CD4-positive, alpha-beta T cell (primary cell): ENCODE measurements around the gene EYA2. TPM values are rescaled to one million over a fixed set of nuclear protein-coding genes. Genes with fewer than 3 reads are reported as not detected.

ENCODE experiments used
- ATAC-seq: fragments of 200-7000 bp; cut with Tn5 transposase; one replicate; pipeline ENCODE4 v1.10.0; 2022; ENCODE audit warnings: mild to moderate bottlenecking; ENCODE audit not compliant: poor library complexity
- CTCF ChIA-PET: fragments of 350-600 bp; sonication (Branson Sonifier 250); formaldehyde crosslinking; loops from one replicate; lab custom pipeline; 2021; ENCODE audit warnings: antibody characterized with exemption, inconsistent platforms; lab: Charles Lee
- POLR2A ChIA-PET: fragments of 350-600 bp; sonication (Branson Sonifier 250); formaldehyde crosslinking; loops from one replicate; lab custom pipeline; 2021; ENCODE audit warnings: antibody characterized with exemption, inconsistent platforms; lab: Charles Lee
- DNase-seq, 14 experiments: peaks; one replicate each; pipeline ENCODE4 v3.0.0-alpha.2; 2013 to 2020; ENCODE audit warnings: mixed read lengths in 2 of 14
- H3K27ac ChIP-seq, 2 donors: one replicate each; pipeline versions ENCODE4 v1.5.1 to v1.7.0; 2013; ENCODE audit warnings: low read length in 2 of 2, low read depth in 1 of 2, mild to moderate bottlenecking in 1 of 2
- H3K27me3 ChIP-seq, 2 experiments: 1 replicate in 1 of 2; 2 replicates in 1 of 2; pipeline versions ENCODE4 v1.6.1 to v1.7.0; 2013; ENCODE audit warnings: low read length in 2 of 2, control low read depth in 1 of 2, mild to moderate bottlenecking in 1 of 2, moderate library complexity in 1 of 2; ENCODE audit not compliant: insufficient read depth in 2 of 2, control insufficient read depth in 1 of 2
- H3K36me3 ChIP-seq: one replicate; pipeline ENCODE4 v1.6.1; 2013; ENCODE audit warnings: low read length, control low read depth; ENCODE audit not compliant: insufficient read depth
- H3K4me1 ChIP-seq: one replicate; pipeline ENCODE4 v1.6.1; 2013; ENCODE audit warnings: low read length, control low read depth; ENCODE audit not compliant: insufficient read depth
- H3K4me3 ChIP-seq: one replicate; pipeline ENCODE4 v1.5.1; 2013; ENCODE audit warnings: mild to moderate bottlenecking, low read length, moderate library complexity
- H3K9me3 ChIP-seq, 2 experiments: 1 replicate in 1 of 2; 2 replicates in 1 of 2; pipeline versions ENCODE4 v1.6.1 to v1.7.0; 2013; ENCODE audit warnings: low read length in 2 of 2, mild to moderate bottlenecking in 2 of 2, control low read depth in 1 of 2, moderate library complexity in 1 of 2; ENCODE audit not compliant: control insufficient read depth in 1 of 2, insufficient read depth in 1 of 2
- H3K27ac Mint-ChIP-seq: one replicate; pipeline ENCODE4 v1.8.0; 2020; ENCODE audit warnings: mixed read lengths
- H3K27me3 Mint-ChIP-seq: one replicate; pipeline ENCODE4 v1.8.0; 2021; ENCODE audit warnings: mixed read lengths
- H3K36me3 Mint-ChIP-seq: one replicate; pipeline ENCODE4 v1.8.0; 2021; ENCODE audit warnings: low read depth, mixed read lengths
- H3K4me1 Mint-ChIP-seq: one replicate; pipeline ENCODE4 v1.8.0; 2021; ENCODE audit warnings: low read depth, mixed read lengths
- H3K4me3 Mint-ChIP-seq: one replicate; pipeline ENCODE4 v1.8.0; 2020; ENCODE audit warnings: mild to moderate bottlenecking, mixed read lengths
- H3K9me3 Mint-ChIP-seq: one replicate; pipeline ENCODE4 v1.8.0; 2020; ENCODE audit warnings: mixed read lengths
- intact Hi-C, 2 experiments: fragments of 100-400 bp; cut with DNase I in 1 of 2; cut with micrococcal nuclease in 1 of 2; formaldehyde crosslinking; loops; one replicate each; pipeline versions ENCODE4 v1.15.1 to v1.9.0; 2023 to 2025; cut with DNase I, micrococcal nuclease
- total RNA-seq, 174 experiments: library from RNA in 2 of 174; stranded (reverse) in 2 of 174; gene quantifications; one replicate each; pipeline ENCODE4 v1.2.3 and lab custom pipeline; 2021 to 2026
- TF ChIP-seq, protein P1 (sequence below): fragments of 200-600 bp; IDR thresholded peaks from one replicate; pipeline ENCODE4 v1.8.0; 2022; ENCODE audit warnings: antibody characterized with exemption, mild to moderate bottlenecking

EYA2 gene
- total RNA-seq, 2 experiments from 2014 or later, result not detected

DNA sequence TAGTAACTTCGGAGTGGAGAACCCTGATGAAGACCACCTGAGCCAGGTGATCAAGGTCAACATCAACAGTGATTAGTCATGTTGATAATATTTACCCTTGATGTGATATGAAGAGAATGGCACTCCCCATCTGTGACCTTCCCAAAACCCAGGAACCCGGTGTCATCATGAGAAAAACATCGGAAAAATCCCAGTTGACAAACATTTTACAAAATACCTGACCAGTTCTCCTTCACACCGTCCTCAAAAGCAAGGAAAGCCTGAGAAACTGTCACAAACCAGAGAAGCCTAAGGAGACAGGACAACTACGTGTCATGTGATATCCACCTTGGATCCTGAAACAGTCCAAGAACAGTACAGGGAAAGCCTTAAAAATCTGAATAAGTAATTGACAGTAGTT, 264.5 kb downstream of the EYA2 start:
- POLR2A ChIA-PET, result no interaction called here
- Histone ChIP-seq H3K9me3 (peaks cover 0 to 6% of the 10 kb centered on the region in 2 experiments), H3K27me3 (peaks cover 0 to 2% of the 10 kb centered on the region in 2 experiments), H3K4me3 (no peak overlapping the region), H3K27ac (no peak overlapping the region), H3K4me1 (no peaks in the 10 kb centered on the region), H3K36me3 (no peaks in the 10 kb centered on the region)
- TF ChIP-seq, protein P1, sequence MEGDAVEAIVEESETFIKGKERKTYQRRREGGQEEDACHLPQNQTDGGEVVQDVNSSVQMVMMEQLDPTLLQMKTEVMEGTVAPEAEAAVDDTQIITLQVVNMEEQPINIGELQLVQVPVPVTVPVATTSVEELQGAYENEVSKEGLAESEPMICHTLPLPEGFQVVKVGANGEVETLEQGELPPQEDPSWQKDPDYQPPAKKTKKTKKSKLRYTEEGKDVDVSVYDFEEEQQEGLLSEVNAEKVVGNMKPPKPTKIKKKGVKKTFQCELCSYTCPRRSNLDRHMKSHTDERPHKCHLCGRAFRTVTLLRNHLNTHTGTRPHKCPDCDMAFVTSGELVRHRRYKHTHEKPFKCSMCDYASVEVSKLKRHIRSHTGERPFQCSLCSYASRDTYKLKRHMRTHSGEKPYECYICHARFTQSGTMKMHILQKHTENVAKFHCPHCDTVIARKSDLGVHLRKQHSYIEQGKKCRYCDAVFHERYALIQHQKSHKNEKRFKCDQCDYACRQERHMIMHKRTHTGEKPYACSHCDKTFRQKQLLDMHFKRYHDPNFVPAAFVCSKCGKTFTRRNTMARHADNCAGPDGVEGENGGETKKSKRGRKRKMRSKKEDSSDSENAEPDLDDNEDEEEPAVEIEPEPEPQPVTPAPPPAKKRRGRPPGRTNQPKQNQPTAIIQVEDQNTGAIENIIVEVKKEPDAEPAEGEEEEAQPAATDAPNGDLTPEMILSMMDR, result no peak
- CTCF ChIA-PET, result no interaction called here
- H3K27me3 Mint-ChIP-seq, result peaks cover 13% of the 10 kb centered on the region
- intact Hi-C loops, result no loop called here
- H3K4me3 Mint-ChIP-seq, result no peak overlapping the region
- ATAC-seq (no peak), DNase-seq (no peak)
- no peaks in the 10 kb centered on the region for H3K9me3 Mint-ChIP-seq
- H3K36me3 Mint-ChIP-seq, result no peaks in the 10 kb centered on the region
- H3K4me1 Mint-ChIP-seq, result no peaks in the 10 kb centered on the region
- no peak overlapping the region for H3K27ac Mint-ChIP-seq

DNA sequence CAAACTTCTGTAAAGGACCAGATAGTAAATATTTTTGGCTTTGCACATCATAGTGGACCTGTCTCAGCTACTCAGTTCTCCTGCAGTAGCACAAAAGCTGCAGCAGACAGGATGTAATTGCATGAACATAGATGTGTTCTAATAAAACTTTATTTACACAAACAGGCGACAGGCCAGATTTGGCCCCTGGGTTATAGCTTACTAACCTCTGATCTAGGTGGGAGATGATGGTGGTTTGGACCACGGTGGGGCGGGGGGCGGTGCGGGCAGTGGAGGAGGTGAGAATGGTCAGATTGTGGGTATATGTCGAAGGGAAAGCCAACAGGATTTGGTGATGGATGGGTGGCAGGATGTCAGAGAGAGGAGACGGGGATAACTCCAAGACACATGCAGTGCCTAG, 265.6 kb downstream of the EYA2 start:
- no peaks in the 10 kb centered on the region for H3K36me3 Mint-ChIP-seq
- CTCF ChIA-PET, result no interaction called here

DNA sequence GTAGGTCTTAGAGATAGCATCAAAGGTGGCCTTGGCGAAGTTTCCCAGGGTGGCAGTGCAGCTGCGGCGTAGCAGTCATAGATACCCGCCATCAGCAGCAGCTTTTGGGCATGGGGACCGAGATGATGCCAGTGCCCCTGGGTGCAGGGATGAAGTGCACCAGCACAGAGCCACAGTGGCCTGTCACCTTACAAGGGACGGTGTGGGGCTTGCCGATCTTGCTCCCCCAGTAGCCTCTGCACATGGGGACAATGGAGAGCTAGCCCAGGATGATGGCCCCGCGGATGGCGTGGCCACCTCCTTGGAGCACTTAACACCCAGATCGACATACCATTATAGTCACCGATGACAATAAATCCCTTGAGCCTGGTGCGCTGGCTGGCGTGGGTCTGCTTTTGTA, 266.3 kb downstream of the EYA2 start:
- Histone ChIP-seq H3K27ac (no peak overlapping the region), H3K27me3 (no peaks in the 10 kb centered on the region), H3K4me3 (no peak overlapping the region), H3K4me1 (no peaks in the 10 kb centered on the region), H3K9me3 (peaks cover 0 to 12% of the 10 kb centered on the region in 2 experiments), H3K36me3 (no peaks in the 10 kb centered on the region)
- H3K36me3 Mint-ChIP-seq, result no peaks in the 10 kb centered on the region
- H3K9me3 Mint-ChIP-seq, result no peaks in the 10 kb centered on the region
- no peaks in the 10 kb centered on the region for H3K4me1 Mint-ChIP-seq
- no peak overlapping the region for H3K4me3 Mint-ChIP-seq
- ATAC-seq, result no peak
- POLR2A ChIA-PET, result no interaction called here
- DNase-seq, result no peak
- CTCF ChIA-PET, result no interaction called here
- H3K27me3 Mint-ChIP-seq, result peaks cover 13% of the 10 kb centered on the region
- intact Hi-C loops, result no loop called here
- TF ChIP-seq, protein P1, result no peak
- no peak overlapping the region for H3K27ac Mint-ChIP-seq

More for the DNA sequence above, 265.6 kb downstream of the EYA2 start:
- TF ChIP-seq, protein P1, result no peak
- no peak for DNase-seq
- H3K4me3 Mint-ChIP-seq, result no peak overlapping the region
- Histone ChIP-seq H3K4me1 (no peaks in the 10 kb centered on the region), H3K4me3 (no peak overlapping the region), H3K27ac (no peak overlapping the region), H3K36me3 (no peaks in the 10 kb centered on the region), H3K27me3 (no peaks in the 10 kb centered on the region), H3K9me3 (peaks cover 0 to 9% of the 10 kb centered on the region in 2 experiments)
- H3K27ac Mint-ChIP-seq, result no peak overlapping the region
- ATAC-seq, result no peak
- H3K4me1 Mint-ChIP-seq, result no peaks in the 10 kb centered on the region
- no peaks in the 10 kb centered on the region for H3K9me3 Mint-ChIP-seq
- POLR2A ChIA-PET, result no interaction called here
- intact Hi-C loops, result no loop called here
- H3K27me3 Mint-ChIP-seq, result peaks cover 13% of the 10 kb centered on the region
